ENCODE data around the gene LENG9. TPM values are rescaled to one million over a fixed set of nuclear protein-coding genes. Genes with fewer than 3 reads are reported as not detected.

Gene LENG9
- total RNA-seq, 1 experiment from 2014 or later: 5.1 TPM

DNA sequence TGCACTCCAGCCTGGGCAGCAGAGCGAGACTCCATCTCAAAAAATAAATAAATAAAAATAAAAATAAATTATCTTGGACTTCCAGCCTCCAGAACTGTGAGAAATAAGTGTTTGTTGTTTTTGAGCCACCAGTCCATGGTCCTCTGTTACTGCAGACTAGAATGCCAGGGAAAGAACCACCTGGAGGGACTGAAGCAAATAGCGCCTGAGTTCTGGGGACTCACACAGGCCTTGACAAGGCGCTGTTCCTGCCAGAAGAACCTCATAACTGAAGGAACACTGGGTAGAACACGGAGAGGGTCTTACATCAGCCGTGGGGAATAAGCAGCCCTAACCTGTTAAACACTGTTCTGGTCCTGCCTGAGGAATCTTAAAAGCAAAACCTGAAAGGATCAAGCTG lies 22.9 kb downstream of the LENG9 start:
- intact Hi-C loops (cut with micrococcal nuclease; ENCODE audit: unreplicated experiment): no loop called here
- CTCF ChIA-PET: interaction anchor here (1.9 kb wide), 1 partner anchor 10 kb away, joined by 6 read pairs; no protein-coding TSS in a partner anchor
- TF ChIP-seq SIN3A (IDR thresholded peaks at IDR 0.05; ENCODE audit: borderline replicate concordance, insufficient read depth, low read depth, low read length): no peak
- no peak for TF ChIP-seq POLR2AphosphoS5 (IDR thresholded peaks at IDR 0.05; ENCODE audit: low read depth, low read length)
- TF ChIP-seq, protein P1, sequence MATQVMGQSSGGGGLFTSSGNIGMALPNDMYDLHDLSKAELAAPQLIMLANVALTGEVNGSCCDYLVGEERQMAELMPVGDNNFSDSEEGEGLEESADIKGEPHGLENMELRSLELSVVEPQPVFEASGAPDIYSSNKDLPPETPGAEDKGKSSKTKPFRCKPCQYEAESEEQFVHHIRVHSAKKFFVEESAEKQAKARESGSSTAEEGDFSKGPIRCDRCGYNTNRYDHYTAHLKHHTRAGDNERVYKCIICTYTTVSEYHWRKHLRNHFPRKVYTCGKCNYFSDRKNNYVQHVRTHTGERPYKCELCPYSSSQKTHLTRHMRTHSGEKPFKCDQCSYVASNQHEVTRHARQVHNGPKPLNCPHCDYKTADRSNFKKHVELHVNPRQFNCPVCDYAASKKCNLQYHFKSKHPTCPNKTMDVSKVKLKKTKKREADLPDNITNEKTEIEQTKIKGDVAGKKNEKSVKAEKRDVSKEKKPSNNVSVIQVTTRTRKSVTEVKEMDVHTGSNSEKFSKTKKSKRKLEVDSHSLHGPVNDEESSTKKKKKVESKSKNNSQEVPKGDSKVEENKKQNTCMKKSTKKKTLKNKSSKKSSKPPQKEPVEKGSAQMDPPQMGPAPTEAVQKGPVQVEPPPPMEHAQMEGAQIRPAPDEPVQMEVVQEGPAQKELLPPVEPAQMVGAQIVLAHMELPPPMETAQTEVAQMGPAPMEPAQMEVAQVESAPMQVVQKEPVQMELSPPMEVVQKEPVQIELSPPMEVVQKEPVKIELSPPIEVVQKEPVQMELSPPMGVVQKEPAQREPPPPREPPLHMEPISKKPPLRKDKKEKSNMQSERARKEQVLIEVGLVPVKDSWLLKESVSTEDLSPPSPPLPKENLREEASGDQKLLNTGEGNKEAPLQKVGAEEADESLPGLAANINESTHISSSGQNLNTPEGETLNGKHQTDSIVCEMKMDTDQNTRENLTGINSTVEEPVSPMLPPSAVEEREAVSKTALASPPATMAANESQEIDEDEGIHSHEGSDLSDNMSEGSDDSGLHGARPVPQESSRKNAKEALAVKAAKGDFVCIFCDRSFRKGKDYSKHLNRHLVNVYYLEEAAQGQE (IDR thresholded peaks at IDR 0.05; ENCODE audit: insufficient read depth in 1 of 2, low read depth in 2 of 2, low read length in 1 of 2): no peak
- no peak for TF ChIP-seq TCF7L2 (IDR thresholded peaks at IDR 0.05; ENCODE audit: low read depth, low read length)
- TF ChIP-seq, protein P2, sequence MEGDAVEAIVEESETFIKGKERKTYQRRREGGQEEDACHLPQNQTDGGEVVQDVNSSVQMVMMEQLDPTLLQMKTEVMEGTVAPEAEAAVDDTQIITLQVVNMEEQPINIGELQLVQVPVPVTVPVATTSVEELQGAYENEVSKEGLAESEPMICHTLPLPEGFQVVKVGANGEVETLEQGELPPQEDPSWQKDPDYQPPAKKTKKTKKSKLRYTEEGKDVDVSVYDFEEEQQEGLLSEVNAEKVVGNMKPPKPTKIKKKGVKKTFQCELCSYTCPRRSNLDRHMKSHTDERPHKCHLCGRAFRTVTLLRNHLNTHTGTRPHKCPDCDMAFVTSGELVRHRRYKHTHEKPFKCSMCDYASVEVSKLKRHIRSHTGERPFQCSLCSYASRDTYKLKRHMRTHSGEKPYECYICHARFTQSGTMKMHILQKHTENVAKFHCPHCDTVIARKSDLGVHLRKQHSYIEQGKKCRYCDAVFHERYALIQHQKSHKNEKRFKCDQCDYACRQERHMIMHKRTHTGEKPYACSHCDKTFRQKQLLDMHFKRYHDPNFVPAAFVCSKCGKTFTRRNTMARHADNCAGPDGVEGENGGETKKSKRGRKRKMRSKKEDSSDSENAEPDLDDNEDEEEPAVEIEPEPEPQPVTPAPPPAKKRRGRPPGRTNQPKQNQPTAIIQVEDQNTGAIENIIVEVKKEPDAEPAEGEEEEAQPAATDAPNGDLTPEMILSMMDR (IDR thresholded peaks at IDR 0.05): no peak
- no peak overlapping the region for H3K27ac ChIP-seq (ENCODE audit: low read length)
- no peak for DNase-seq (ENCODE audit: low read depth, low spot score)
- in situ Hi-C loops (cut with HindIII; ENCODE audit: low pct_unique_long_range_greater_than_20kb, low sequenced_read_pairs): no loop called here
- no peaks in the 10 kb centered on the region for H3K9me3 ChIP-seq (ENCODE audit: control insufficient read depth, insufficient read depth, low read depth, low read length)
- no peaks in the 10 kb centered on the region for H3K4me1 ChIP-seq (ENCODE audit: control insufficient read depth, insufficient read depth, low read length)
- H3K27me3 ChIP-seq (ENCODE audit: control insufficient read depth, insufficient read depth, low read length): no peaks in the 10 kb centered on the region
- no peaks in the 10 kb centered on the region for H3K36me3 ChIP-seq (ENCODE audit: control insufficient read depth, insufficient read depth, low read length)
- POLR2A ChIA-PET: no interaction called here
- BruUV-seq (replicated peaks): no TSS peak
- ATAC-seq: no peak
- H3K4me3 ChIP-seq (ENCODE audit: low read depth in 2 of 2, low read length in 2 of 2): no peak overlapping the region

DNA sequence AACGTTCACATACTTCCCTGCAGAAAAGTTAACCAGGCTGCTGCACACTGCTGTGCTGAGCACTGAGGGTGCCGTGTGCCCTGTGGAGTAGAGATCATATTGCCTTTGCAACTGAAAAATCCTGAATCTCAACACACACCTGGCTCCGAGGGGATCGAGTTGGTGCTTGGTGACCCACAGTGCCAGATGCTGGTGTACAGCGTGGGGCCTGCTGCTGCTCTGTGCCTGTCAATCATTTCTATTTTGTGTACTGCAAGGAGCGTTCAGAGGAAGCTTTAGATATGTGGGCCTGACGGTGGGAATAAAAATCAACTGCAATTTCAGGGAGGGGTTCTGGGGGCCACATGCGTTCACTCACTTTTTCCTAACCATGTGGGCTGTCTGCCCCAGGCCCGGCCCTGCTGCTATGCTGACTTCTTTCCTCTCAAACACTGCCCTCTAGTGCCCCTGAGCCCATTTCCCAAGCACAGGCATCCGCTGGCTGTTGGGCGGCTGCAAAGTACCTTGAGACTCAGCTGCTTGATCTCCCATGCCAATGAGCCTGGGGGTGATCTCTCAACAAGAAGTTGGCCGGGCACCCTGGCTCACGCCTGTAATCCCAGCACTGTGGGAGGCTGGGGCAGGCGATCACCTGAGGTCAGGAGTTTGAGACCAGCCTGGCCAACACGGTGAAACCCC lies 24.3 kb downstream of the LENG9 start:
- ATAC-seq (peak; percentile 84), DNase-seq (ENCODE audit: low read depth, low spot score) (no peak)
- no peak for TF ChIP-seq TCF7L2 (IDR thresholded peaks at IDR 0.05; ENCODE audit: low read depth, low read length)
- TF ChIP-seq, protein P2 (IDR thresholded peaks at IDR 0.05): peak; percentile 87
- H3K9me3 ChIP-seq (ENCODE audit: control insufficient read depth, insufficient read depth, low read depth, low read length): no peaks in the 10 kb centered on the region
- H3K27ac ChIP-seq (ENCODE audit: low read length): no peak overlapping the region
- in situ Hi-C loops (cut with HindIII; ENCODE audit: low pct_unique_long_range_greater_than_20kb, low sequenced_read_pairs): no loop called here
- no TSS peak for BruUV-seq (replicated peaks)
- ChIA-PET POLR2A (interaction anchor here (1.2 kb wide), 1 partner anchor 9 kb away, joined by 6 read pairs; the partner anchor contains the start of gene LENG8), CTCF (interaction anchor here (0.6 to 1.9 kb wide), 4 partner anchors 9 to 42 kb away, joined by 3 to 6 read pairs (median 4); partner anchors contain the start of gene LENG8)
- H3K4me3 ChIP-seq (ENCODE audit: low read depth in 2 of 2, low read length in 2 of 2): no peak overlapping the region
- intact Hi-C loops (cut with micrococcal nuclease; ENCODE audit: unreplicated experiment): loop anchor here (2.0 kb wide), 1 partner anchor 49 kb away; no protein-coding TSS in a partner anchor
- no peaks in the 10 kb centered on the region for H3K36me3 ChIP-seq (ENCODE audit: control insufficient read depth, insufficient read depth, low read length)
- no peaks in the 10 kb centered on the region for H3K4me1 ChIP-seq (ENCODE audit: control insufficient read depth, insufficient read depth, low read length)
- no peaks in the 10 kb centered on the region for H3K27me3 ChIP-seq (ENCODE audit: control insufficient read depth, insufficient read depth, low read length)

Measured in Panc1 (cell line).